ENCODE data around the gene KCNIP2. TPM values are rescaled to one million over a fixed set of nuclear protein-coding genes. Genes with fewer than 3 reads are reported as not detected.
A peak's percentile ranks its signal among the peaks of the same experiment; 100 is the strongest.

Gene KCNIP2
- total RNA-seq, 1 donor from 2014 or later = 3.2 TPM

- Mint-ChIP-seq H3K9me3 (no peaks in the 10 kb centered on the region), H3K4me1 (ENCODE audit: low read depth) (peaks cover 40% of the 10 kb centered on the region), H3K27me3 (ENCODE audit: low read depth) (peaks cover 7% of the 10 kb centered on the region), H3K4me3 (ENCODE audit: low read depth) (peak within 1 kb of the TSS; percentile 100), H3K36me3 (ENCODE audit: low read depth) (peaks cover 50% of the 10 kb centered on the region), H3K27ac (peak within 1 kb of the TSS; percentile 98)
- DNase-seq (ENCODE audit: low spot score) = peak; percentile 81
- intact Hi-C loops (cut with micrococcal nuclease) = loop anchor here (1.0 to 5.0 kb wide), 3 partner anchors 35 to 570 kb away; partner anchors contain the start of gene OGA
These were observed 60.5 kb downstream of the KCNIP2 start, which contains the start of gene NPM3 for GRCh38 chr10:101782811-101783735. TSS of gene NPM3 (minus strand) at chr10:101783446. CDS start at chr10:101783390, 56 bp downstream.

- Mint-ChIP-seq H3K27me3 (ENCODE audit: low read depth) (peaks cover 16% of the 10 kb centered on the region), H3K4me1 (ENCODE audit: low read depth) (peaks cover 40% of the 10 kb centered on the region), H3K4me3 (ENCODE audit: low read depth) (peak overlapping the region; percentile 100), H3K9me3 (no peaks in the 10 kb centered on the region), H3K36me3 (ENCODE audit: low read depth) (peaks cover 53% of the 10 kb centered on the region), H3K27ac (peak overlapping the region; percentile 98)
- no peak for DNase-seq (ENCODE audit: low spot score)
- intact Hi-C loops (cut with micrococcal nuclease) = loop anchor here (2.0 to 5.0 kb wide), 2 partner anchors 90 to 569 kb away; no protein-coding TSS in a partner anchor
These were observed 61.4 kb downstream of the KCNIP2 start for GRCh38 chr10:101781984-101782810.

GRCh38 chr10:101781655-101781983 lies 62.0 kb downstream of the KCNIP2 start:
- H3K27me3 Mint-ChIP-seq (ENCODE audit: low read depth) = peaks cover 21% of the 10 kb centered on the region

GRCh38 chr10:101780818-101781654 lies 62.6 kb downstream of the KCNIP2 start:
- peak; percentile 69 for DNase-seq (ENCODE audit: low spot score)
- no peaks in the 10 kb centered on the region for H3K9me3 Mint-ChIP-seq
- H3K4me1 Mint-ChIP-seq (ENCODE audit: low read depth) = peaks cover 38% of the 10 kb centered on the region
- H3K4me3 Mint-ChIP-seq (ENCODE audit: low read depth) = peak overlapping the region; percentile 100
- intact Hi-C loops (cut with micrococcal nuclease) = loop anchor here (1.0 to 5.0 kb wide), 2 partner anchors 89 to 179 kb away; no protein-coding TSS in a partner anchor
- H3K27me3 Mint-ChIP-seq (ENCODE audit: low read depth) = peaks cover 22% of the 10 kb centered on the region
- H3K36me3 Mint-ChIP-seq (ENCODE audit: low read depth) = peaks cover 47% of the 10 kb centered on the region
- H3K27ac Mint-ChIP-seq = no peak overlapping the region

More at GRCh38 chr10:101781655-101781983, 62.0 kb downstream of the KCNIP2 start:
- DNase-seq (ENCODE audit: low spot score) = no peak
- peaks cover 50% of the 10 kb centered on the region for H3K36me3 Mint-ChIP-seq (ENCODE audit: low read depth)
- H3K4me3 Mint-ChIP-seq (ENCODE audit: low read depth) = peak overlapping the region; percentile 100
- H3K27ac Mint-ChIP-seq = peak overlapping the region; percentile 18
- intact Hi-C loops (cut with micrococcal nuclease) = loop anchor here (5.0 kb wide), 1 partner anchor 89 kb away; no protein-coding TSS in a partner anchor
- peaks cover 40% of the 10 kb centered on the region for H3K4me1 Mint-ChIP-seq (ENCODE audit: low read depth)
- no peaks in the 10 kb centered on the region for H3K9me3 Mint-ChIP-seq

GRCh38 chr10:101780187-101780817 lies 63.3 kb downstream of the KCNIP2 start:
- H3K4me3 Mint-ChIP-seq (ENCODE audit: low read depth) = peak overlapping the region; percentile 60
- H3K27ac Mint-ChIP-seq = no peak overlapping the region
- peaks cover 36% of the 10 kb centered on the region for H3K4me1 Mint-ChIP-seq (ENCODE audit: low read depth)
- peaks cover 42% of the 10 kb centered on the region for H3K36me3 Mint-ChIP-seq (ENCODE audit: low read depth)
- intact Hi-C loops (cut with micrococcal nuclease) = loop anchor here (1.0 to 5.0 kb wide), 2 partner anchors 88 to 178 kb away; no protein-coding TSS in a partner anchor
- no peaks in the 10 kb centered on the region for H3K9me3 Mint-ChIP-seq
- DNase-seq (ENCODE audit: low spot score) = no peak
- peaks cover 22% of the 10 kb centered on the region for H3K27me3 Mint-ChIP-seq (ENCODE audit: low read depth)

- H3K4me3 Mint-ChIP-seq (ENCODE audit: low read depth) = peak overlapping the region; percentile 60
- no peak overlapping the region for H3K27ac Mint-ChIP-seq
- peaks cover 37% of the 10 kb centered on the region for H3K36me3 Mint-ChIP-seq (ENCODE audit: low read depth)
- intact Hi-C loops (cut with micrococcal nuclease) = loop anchor here (1.0 to 10.0 kb wide), 4 partner anchors 87 to 1045 kb away; no protein-coding TSS in a partner anchor
- H3K4me1 Mint-ChIP-seq (ENCODE audit: low read depth) = peaks cover 31% of the 10 kb centered on the region
- no peaks in the 10 kb centered on the region for H3K9me3 Mint-ChIP-seq
- DNase-seq (ENCODE audit: low spot score) = peak; percentile 75
- H3K27me3 Mint-ChIP-seq (ENCODE audit: low read depth) = peaks cover 25% of the 10 kb centered on the region
These were observed 63.9 kb downstream of the KCNIP2 start for GRCh38 chr10:101779544-101780186.

GRCh38 chr10:101778781-101779543 lies 64.6 kb downstream of the KCNIP2 start:
- intact Hi-C loops (cut with micrococcal nuclease) = loop anchor here (10.0 kb wide), 2 partner anchors 634 to 1044 kb away; no protein-coding TSS in a partner anchor
- peaks cover 32% of the 10 kb centered on the region for H3K36me3 Mint-ChIP-seq (ENCODE audit: low read depth)
- H3K27ac Mint-ChIP-seq = no peak overlapping the region
- H3K9me3 Mint-ChIP-seq = no peaks in the 10 kb centered on the region
- peak overlapping the region; percentile 34 for H3K4me3 Mint-ChIP-seq (ENCODE audit: low read depth)
- H3K27me3 Mint-ChIP-seq (ENCODE audit: low read depth) = peaks cover 32% of the 10 kb centered on the region
- H3K4me1 Mint-ChIP-seq (ENCODE audit: low read depth) = peaks cover 26% of the 10 kb centered on the region
- no peak for DNase-seq (ENCODE audit: low spot score)

GRCh38 chr10:101778151-101778780 lies 65.3 kb downstream of the KCNIP2 start:
- Mint-ChIP-seq H3K4me1 (ENCODE audit: low read depth) (peaks cover 25% of the 10 kb centered on the region), H3K27ac (no peak overlapping the region), H3K27me3 (ENCODE audit: low read depth) (peaks cover 39% of the 10 kb centered on the region), H3K36me3 (ENCODE audit: low read depth) (peaks cover 31% of the 10 kb centered on the region), H3K4me3 (ENCODE audit: low read depth) (no peak overlapping the region), H3K9me3 (no peaks in the 10 kb centered on the region)
- intact Hi-C loops (cut with micrococcal nuclease) = loop anchor here (10.0 kb wide), 2 partner anchors 633 to 1043 kb away; no protein-coding TSS in a partner anchor
- no peak for DNase-seq (ENCODE audit: low spot score)

- Mint-ChIP-seq H3K36me3 (ENCODE audit: low read depth) (peaks cover 26% of the 10 kb centered on the region), H3K27me3 (ENCODE audit: low read depth) (peaks cover 45% of the 10 kb centered on the region), H3K27ac (no peak overlapping the region), H3K9me3 (no peaks in the 10 kb centered on the region), H3K4me3 (ENCODE audit: low read depth) (no peak overlapping the region), H3K4me1 (ENCODE audit: low read depth) (peaks cover 22% of the 10 kb centered on the region)
- intact Hi-C loops (cut with micrococcal nuclease) = loop anchor here (10.0 kb wide), 2 partner anchors 633 to 1043 kb away; no protein-coding TSS in a partner anchor
- DNase-seq (ENCODE audit: low spot score) = no peak
These were observed 65.9 kb downstream of the KCNIP2 start for GRCh38 chr10:101777619-101778145.
